Coronary artery (tissue), 2 donors: ENCODE results near the gene ZDHHC11.

Experiments
- DNase-seq: peaks from one replicate; pipeline ENCODE4 v3.0.0-alpha.2; 2017; ENCODE audit warnings: low spot score
- H3K27ac ChIP-seq, 2 donors: fragments of 200-600 bp; sonication (generic); one replicate each; pipeline ENCODE4 v1.5.1; 2016 to 2019
- H3K4me3 ChIP-seq: fragments of 200-600 bp; sonication (generic); 2 replicates; pipeline ENCODE4 v1.5.1; 2016; ENCODE audit warnings: mild to moderate bottlenecking, moderate library complexity
- CTCF ChIP-seq: fragments of 200-600 bp; sonication (generic); IDR thresholded peaks from one replicate; pipeline ENCODE4 v1.5.1; 2019; ENCODE audit warnings: antibody characterized with exemption

The ZDHHC11 gene

GRCh38 chr5:889075-889710 is 38.4 kb upstream of the ZDHHC11 start:
- no peak overlapping the region for H3K27ac ChIP-seq
- TF ChIP-seq CTCF = no peak
- DNase-seq = no peak
- no peak overlapping the region for H3K4me3 ChIP-seq

- Histone ChIP-seq H3K27ac (no peak overlapping the region), H3K4me3 (no peak overlapping the region)
- no peak for TF ChIP-seq CTCF
- DNase-seq = no peak
Observed at GRCh38 chr5:888638-889035, 37.9 kb upstream of the ZDHHC11 start.

GRCh38 chr5:887947-888637 is 37.3 kb upstream of the ZDHHC11 start:
- H3K27ac ChIP-seq = no peak overlapping the region
- H3K4me3 ChIP-seq = no peak overlapping the region
- TF ChIP-seq CTCF = no peak
- no peak for DNase-seq

GRCh38 chr5:886716-887325 is 36.0 kb upstream of the ZDHHC11 start:
- TF ChIP-seq CTCF = no peak
- no peak for DNase-seq
- H3K27ac ChIP-seq = no peak overlapping the region
- no peak overlapping the region for H3K4me3 ChIP-seq

GRCh38 chr5:886036-886435 is 35.2 kb upstream of the ZDHHC11 start:
- no peak overlapping the region for H3K27ac ChIP-seq
- DNase-seq = no peak
- H3K4me3 ChIP-seq = no peak overlapping the region
- no peak for TF ChIP-seq CTCF

- Histone ChIP-seq H3K27ac (no peak overlapping the region), H3K4me3 (no peak overlapping the region)
- no peak for DNase-seq
- no peak for TF ChIP-seq CTCF
Observed at GRCh38 chr5:885529-885928, 34.7 kb upstream of the ZDHHC11 start.

GRCh38 chr5:885127-885442 is 34.3 kb upstream of the ZDHHC11 start:
- TF ChIP-seq CTCF = no peak
- Histone ChIP-seq H3K4me3 (no peak overlapping the region), H3K27ac (no peak overlapping the region)
- DNase-seq = no peak
